ENCODE results near the gene MYO5A.
"Not testable (repeated sequence)": the region's sequence is repeated elsewhere in the genome, so short reads cannot be mapped to it uniquely, and the experiment has no call there.

MYO5A gene

DNA sequence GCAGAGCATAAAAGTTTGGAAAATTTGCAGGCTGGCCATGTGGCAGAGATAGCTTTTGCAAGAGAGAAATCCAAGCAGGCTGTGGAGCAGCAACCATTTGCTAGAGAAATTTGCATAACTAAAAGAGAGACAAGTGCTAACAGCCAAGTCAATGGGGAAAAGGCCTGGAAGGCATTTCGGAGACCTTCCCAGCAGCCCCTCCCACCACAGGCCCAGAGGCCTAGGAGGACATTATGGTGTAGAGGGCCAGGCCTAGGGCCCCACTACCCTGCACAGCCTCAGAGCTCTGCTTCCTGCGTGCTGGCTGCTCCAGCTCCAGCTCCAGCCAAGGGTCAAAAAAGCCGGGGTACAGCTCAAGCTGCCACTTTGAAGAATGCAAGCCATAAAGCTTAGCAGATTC is 82.7 kb downstream of the MYO5A start:
- DNase-seq (ENCODE audit: low spot score) = no peak
- TF ChIP-seq, protein P1, sequence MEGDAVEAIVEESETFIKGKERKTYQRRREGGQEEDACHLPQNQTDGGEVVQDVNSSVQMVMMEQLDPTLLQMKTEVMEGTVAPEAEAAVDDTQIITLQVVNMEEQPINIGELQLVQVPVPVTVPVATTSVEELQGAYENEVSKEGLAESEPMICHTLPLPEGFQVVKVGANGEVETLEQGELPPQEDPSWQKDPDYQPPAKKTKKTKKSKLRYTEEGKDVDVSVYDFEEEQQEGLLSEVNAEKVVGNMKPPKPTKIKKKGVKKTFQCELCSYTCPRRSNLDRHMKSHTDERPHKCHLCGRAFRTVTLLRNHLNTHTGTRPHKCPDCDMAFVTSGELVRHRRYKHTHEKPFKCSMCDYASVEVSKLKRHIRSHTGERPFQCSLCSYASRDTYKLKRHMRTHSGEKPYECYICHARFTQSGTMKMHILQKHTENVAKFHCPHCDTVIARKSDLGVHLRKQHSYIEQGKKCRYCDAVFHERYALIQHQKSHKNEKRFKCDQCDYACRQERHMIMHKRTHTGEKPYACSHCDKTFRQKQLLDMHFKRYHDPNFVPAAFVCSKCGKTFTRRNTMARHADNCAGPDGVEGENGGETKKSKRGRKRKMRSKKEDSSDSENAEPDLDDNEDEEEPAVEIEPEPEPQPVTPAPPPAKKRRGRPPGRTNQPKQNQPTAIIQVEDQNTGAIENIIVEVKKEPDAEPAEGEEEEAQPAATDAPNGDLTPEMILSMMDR (IDR thresholded peaks at IDR 0.05; ENCODE audit: borderline replicate concordance, control extremely low read depth, extremely low read depth, insufficient read depth, missing control alignments) = no peak
- in situ Hi-C loops (cut with MboI; ENCODE audit: low sequenced_read_pairs, unreplicated experiment) = no loop called here

DNA sequence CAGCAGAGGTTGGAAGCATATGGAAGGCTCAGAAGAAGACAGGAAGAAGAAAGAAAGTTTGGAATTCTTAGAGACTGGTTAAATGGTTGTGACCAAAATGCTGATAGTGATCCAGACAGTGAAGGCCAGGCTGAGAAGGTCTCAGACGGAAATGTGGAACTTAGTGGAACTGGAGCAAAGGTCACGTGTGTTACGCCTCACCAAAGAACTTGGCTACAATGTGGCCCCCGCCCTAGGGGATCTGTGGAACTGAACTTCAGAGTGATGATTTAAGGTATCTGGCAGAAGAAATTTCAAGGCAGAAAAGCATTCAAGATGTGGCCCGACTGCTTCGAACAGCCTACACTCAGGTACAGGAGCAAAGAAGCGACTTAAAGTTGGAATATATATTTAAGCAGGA is 83.1 kb downstream of the MYO5A start:
- no peak for DNase-seq (ENCODE audit: low spot score)
- in situ Hi-C loops (cut with MboI; ENCODE audit: low sequenced_read_pairs, unreplicated experiment) = no loop called here
- TF ChIP-seq, protein P1 (IDR thresholded peaks at IDR 0.05; ENCODE audit: borderline replicate concordance, control extremely low read depth, extremely low read depth, insufficient read depth, missing control alignments) = no peak

DNA sequence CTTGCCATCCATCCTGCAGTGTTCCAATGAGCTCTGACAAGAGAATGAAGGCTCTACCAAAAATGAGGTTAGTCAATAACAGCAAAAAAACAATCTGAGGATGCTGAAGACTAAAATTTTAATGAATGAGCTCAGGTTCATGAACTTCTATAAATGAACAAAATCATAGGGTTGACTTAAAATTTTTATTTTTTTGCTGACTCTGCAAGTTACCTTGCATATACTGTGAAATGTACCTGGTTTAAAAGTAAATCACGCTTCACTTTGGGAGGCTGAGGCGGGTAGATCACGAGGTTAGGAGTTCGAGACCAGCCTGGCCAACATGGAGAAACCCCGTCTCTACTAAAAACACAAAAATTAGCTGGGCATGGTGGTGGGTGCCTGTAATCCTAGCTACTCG is 85.5 kb downstream of the MYO5A start:
- in situ Hi-C loops (cut with MboI; ENCODE audit: low sequenced_read_pairs, unreplicated experiment); DNase-seq (ENCODE audit: low spot score): not testable (repeated sequence)

DNA sequence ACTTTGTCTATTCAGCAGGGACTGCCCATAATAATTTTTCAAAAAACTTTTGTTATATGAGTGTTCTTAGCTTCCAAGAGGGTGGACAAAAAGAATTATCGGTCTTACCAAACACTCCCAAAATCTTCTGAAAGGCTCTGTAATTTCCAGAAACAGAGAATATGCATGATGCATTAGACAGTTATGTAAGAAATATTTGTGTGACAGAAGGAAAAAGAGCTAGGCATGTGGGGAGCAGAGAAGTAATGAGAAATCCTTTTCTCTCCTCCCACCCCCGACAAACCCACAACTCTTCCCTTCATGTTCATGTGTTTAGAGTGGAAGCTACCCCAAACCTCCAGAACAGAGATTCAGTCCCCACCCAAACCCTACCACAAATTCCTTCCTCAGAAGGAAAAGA is 86.8 kb downstream of the MYO5A start:
- TF ChIP-seq, protein P1 (IDR thresholded peaks at IDR 0.05; ENCODE audit: borderline replicate concordance, control extremely low read depth, extremely low read depth, insufficient read depth, missing control alignments) = no peak
- in situ Hi-C loops (cut with MboI; ENCODE audit: low sequenced_read_pairs, unreplicated experiment) = no loop called here
- no peak for DNase-seq (ENCODE audit: low spot score)

DNA sequence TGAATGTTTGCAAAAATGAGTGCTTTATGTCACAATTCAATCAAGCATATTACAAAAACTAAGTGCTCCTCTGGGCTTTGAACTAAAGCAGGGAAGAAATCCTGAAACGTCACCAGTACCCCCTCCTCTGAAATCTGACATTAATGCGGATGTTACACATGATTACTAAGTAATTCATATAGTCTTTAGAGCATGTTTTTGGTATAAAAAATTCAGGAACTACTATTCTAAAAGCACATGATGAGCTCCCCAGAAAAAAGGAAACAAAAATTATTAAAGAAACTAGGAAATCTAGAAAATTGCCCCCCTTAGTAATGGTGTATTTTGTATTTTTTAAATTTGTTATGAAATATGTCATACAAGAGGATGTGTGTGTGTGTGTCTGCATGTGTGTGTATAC is 87.7 kb downstream of the MYO5A start:
- TF ChIP-seq, protein P1 (IDR thresholded peaks at IDR 0.05; ENCODE audit: borderline replicate concordance, control extremely low read depth, extremely low read depth, insufficient read depth, missing control alignments) = no peak
- in situ Hi-C loops (cut with MboI; ENCODE audit: low sequenced_read_pairs, unreplicated experiment) = no loop called here

DNA sequence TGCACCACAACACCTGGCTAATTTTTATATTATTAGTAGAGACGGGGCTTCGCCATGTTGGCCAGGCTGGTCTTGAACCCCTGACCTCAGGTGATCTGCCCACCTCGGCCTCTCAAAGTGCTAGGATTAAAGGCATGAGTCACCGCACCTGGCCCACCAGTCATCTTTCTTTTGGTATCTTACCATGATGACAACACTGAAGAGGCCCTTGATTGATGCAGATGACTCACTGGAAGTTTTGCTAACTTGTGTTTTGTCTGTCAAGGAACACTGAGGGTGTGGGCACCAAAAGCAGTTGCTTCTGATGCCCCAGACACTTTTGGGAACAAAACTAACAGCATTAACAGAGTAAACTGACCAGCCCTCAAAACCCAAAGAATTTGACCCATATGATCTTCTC is 88.3 kb downstream of the MYO5A start:
- TF ChIP-seq, protein P1 (IDR thresholded peaks at IDR 0.05; ENCODE audit: borderline replicate concordance, control extremely low read depth, extremely low read depth, insufficient read depth, missing control alignments) = no peak
- in situ Hi-C loops (cut with MboI; ENCODE audit: low sequenced_read_pairs, unreplicated experiment) = no loop called here
- no peak for DNase-seq (ENCODE audit: low spot score)

More for the DNA sequence above, 87.7 kb downstream of the MYO5A start:
- DNase-seq (ENCODE audit: low spot score) = no peak

GRCh38 chr15:52439470-52439869 is 89.2 kb downstream of the MYO5A start:
- DNase-seq (ENCODE audit: low spot score) = no peak
- in situ Hi-C loops (cut with MboI; ENCODE audit: low sequenced_read_pairs, unreplicated experiment) = no loop called here
- TF ChIP-seq, protein P1 (IDR thresholded peaks at IDR 0.05; ENCODE audit: borderline replicate concordance, control extremely low read depth, extremely low read depth, insufficient read depth, missing control alignments) = no peak

DNA sequence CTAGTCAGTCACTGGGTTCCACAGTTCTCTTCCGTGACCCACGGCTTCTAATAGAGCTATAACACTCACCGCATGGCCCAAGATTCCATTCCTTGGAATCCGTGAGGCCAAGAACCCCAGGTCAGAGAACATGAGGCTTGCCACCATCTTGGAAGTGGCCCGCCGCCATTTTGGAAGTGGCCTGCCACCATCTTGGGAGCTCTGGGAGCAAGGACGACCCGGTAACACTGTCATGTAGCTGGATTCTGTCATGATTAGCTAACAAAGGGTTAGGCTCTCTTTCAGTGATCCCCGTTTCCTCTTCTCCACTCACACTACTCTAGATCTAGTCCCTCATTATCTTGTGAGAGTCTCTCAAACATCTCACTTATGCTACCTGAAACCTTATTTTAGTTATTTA is 89.6 kb downstream of the MYO5A start:
- DNase-seq (ENCODE audit: low spot score); in situ Hi-C loops (cut with MboI; ENCODE audit: low sequenced_read_pairs, unreplicated experiment): not testable (repeated sequence)
